CD4-positive, alpha-beta T cell treated with Interleukin-15 for 4 hours (primary cell): Measurements from ENCODE around the gene FCRL2.

ENCODE experiments used
- DNase-seq: peaks from one replicate; pipeline ENCODE4 v3.0.0-alpha.2; 2020; ENCODE audit warnings: low spot score

Gene FCRL2

GRCh38 chr1:157776971-157777391 lies at the start of gene FCRL2:
TSS of gene FCRL2 (minus strand) at chr1:157777132. CDS start at chr1:157777073, 59 bp downstream.
- no peak for DNase-seq

GRCh38 chr1:157820299-157820698 lies 43.4 kb upstream of the FCRL2 start:
- no peak for DNase-seq

GRCh38 chr1:157819896-157820295 lies 43.0 kb upstream of the FCRL2 start, which contains the start of gene FCRL1:
TSS of gene FCRL1 (minus strand) at chr1:157820120. CDS start at chr1:157820037, 83 bp downstream.
- no peak for DNase-seq

GRCh38 chr1:157819215-157819614 lies 42.3 kb upstream of the FCRL2 start:
- DNase-seq, result no peak

- no peak for DNase-seq
Measured at GRCh38 chr1:157813269-157813668, 36.3 kb upstream of the FCRL2 start.

- no peak for DNase-seq
Measured at GRCh38 chr1:157806431-157807149, 29.7 kb upstream of the FCRL2 start.

- DNase-seq, result no peak
Measured at GRCh38 chr1:157803851-157804250, 26.9 kb upstream of the FCRL2 start.

GRCh38 chr1:157799996-157800395 lies 23.1 kb upstream of the FCRL2 start:
- DNase-seq, result no peak

GRCh38 chr1:157798211-157798610 lies 21.3 kb upstream of the FCRL2 start:
- DNase-seq, result no peak

- DNase-seq, result no peak
Measured at GRCh38 chr1:157785248-157785647, 8.3 kb upstream of the FCRL2 start.

- no peak for DNase-seq
Measured at GRCh38 chr1:157784801-157785200, 7.9 kb upstream of the FCRL2 start.

GRCh38 chr1:157782931-157783330 lies 6.0 kb upstream of the FCRL2 start:
- no peak for DNase-seq

GRCh38 chr1:157781048-157781447 lies 4.1 kb upstream of the FCRL2 start:
- DNase-seq, result no peak

GRCh38 chr1:157775101-157775870 lies 1.6 kb downstream of the FCRL2 start:
- no peak for DNase-seq

- DNase-seq, result no peak
Measured at GRCh38 chr1:157774412-157774811, 2.5 kb downstream of the FCRL2 start.

- DNase-seq, result peak; percentile 13
Measured at GRCh38 chr1:157773493-157774350, 3.2 kb downstream of the FCRL2 start.

- DNase-seq, result no peak
Measured at GRCh38 chr1:157771661-157772425, 5.1 kb downstream of the FCRL2 start.

- DNase-seq, result no peak
Measured at GRCh38 chr1:157770442-157771043, 6.4 kb downstream of the FCRL2 start.

GRCh38 chr1:157766792-157767191 lies 10.1 kb downstream of the FCRL2 start:
- DNase-seq, result no peak

GRCh38 chr1:157758018-157758417 lies 18.9 kb downstream of the FCRL2 start:
- no peak for DNase-seq

- DNase-seq, result no peak
Measured at GRCh38 chr1:157753611-157754010, 23.3 kb downstream of the FCRL2 start.
